HG02571 (cell line): ENCODE results near the gene RP2.

Experiments
- ATAC-seq: cut with Tn5 transposase; IDR thresholded peaks from one replicate; pipeline ENCODE4 v1.9.1; 2021; ENCODE audit warnings: mild to moderate bottlenecking, moderate library complexity; ENCODE audit not compliant: unreplicated experiment

RP2 gene

DNA sequence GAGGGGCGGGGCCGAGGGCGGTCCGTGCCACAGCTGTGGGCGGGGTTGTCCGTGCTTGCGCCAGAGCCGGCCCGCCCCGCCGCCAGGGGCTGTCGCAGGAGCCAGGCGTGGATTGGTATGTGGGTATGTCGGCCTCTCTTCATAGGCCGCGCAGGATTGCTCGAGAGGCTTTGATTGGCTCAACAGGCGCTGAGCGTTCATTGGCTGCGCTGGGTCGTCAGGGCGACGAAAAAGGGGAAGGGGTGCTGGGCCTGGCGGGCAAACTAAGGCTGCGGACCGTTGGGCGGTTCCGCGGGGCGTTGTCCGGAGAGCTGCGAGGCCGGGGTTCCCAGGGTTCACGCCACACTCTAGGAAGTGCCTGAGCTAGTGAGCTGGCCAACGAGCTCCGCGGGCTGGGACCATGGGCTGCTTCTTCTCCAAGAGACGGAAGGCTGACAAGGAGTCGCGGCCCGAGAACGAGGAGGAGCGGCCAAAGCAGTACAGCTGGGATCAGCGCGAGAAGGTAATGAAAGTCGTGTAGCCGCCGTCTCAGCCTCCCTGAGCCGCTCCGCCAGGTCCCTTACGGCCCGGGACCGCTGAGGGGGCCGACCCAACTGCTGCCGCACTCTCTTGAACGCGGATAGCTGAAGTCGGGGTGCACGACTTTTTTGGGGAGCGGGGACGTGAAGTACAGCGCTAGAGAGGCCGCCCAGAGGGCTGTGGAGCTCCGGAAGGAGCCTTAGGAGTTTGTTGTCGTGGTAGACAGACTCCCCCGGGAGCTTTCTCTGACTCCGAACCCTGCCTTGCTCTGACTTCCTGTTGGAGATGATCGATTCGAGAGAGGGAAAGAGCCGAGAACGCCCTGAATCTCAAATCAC, at the start of gene RP2:
Gene RP2, plus strand, starts transcription at position 343 of the 857 bp plus-strand sequence. Its CDS starts 58 bp downstream, at position 401.
- ATAC-seq, result peak; percentile 95

DNA sequence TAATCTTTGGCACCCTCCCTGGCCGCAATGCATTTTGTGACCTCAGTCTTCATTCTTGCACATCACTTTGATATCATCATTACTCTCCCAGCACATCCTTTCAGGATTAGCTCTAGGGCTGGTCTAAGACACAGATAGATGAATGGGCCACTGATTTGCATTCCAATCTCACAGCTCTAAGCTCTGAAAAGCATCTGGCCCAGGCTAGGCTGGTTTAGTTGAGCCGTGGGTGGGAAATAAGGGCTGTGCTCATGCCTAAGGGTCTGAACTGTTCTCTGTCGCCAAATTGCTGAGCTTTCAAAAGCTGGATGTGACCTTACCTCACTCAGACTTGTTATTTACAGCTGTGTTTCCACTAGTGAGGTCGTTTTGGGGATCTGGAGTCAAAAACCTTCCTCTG, 47.9 kb upstream of the RP2 start:
- no peak for ATAC-seq

DNA sequence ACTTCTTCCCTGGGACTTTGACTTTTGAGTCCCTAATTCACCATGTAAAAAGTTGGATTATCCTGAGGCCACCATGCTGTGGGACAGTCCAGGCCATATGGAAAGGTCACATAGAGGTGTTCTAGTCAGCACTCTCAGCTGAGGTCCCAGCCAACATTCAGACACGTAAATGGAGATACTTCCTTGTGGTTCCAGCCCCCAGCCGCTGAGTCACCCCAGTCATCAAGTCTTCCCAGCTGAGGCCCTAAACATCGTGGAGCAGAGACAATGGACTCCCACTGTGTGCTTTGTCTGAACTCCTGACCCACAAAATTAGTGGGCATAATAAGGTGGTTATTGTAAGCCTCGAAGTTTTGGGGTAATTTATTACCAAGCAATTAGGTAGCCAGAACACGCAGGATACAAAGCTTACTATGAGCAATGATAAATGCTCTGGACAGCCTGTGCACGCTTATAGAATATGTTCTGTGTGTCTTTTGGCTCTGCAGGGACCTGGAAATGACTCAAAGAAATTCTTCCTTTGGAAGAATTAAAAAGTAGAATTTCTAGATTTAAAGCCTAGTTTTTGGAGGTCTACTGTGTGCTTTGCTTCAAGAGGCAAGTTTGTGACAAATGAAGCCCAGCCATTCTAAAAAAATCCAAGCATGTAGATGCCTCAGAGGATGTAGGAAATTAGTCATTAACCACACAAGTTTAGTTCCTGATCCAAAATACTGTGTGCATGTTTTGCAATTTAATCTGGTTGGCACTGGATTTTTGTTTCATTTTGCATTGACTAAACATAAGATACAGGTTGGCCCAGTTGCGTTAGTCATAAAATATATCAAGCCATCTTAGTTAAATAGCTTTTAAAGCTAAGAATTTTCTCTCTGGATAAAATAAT, 44.7 kb upstream of the RP2 start:
- ATAC-seq, result no peak

DNA sequence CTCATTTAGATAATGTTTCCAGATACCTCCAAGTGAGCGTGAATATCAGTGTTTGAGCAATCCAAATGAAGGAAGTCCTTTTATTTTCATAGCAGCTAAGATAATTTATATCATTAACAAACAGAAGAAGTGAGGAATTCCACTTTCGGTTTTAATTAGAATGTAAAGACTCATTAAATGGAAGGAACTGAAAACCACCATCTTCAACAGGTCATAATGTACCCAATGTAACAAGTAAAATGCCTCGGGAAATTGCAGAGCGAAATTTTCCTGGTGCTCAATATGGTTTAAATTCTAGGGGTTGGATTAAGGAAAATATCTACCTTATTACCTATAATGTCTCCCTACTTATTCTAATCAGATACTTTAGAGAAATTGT, 44.0 kb upstream of the RP2 start:
- no peak for ATAC-seq

DNA sequence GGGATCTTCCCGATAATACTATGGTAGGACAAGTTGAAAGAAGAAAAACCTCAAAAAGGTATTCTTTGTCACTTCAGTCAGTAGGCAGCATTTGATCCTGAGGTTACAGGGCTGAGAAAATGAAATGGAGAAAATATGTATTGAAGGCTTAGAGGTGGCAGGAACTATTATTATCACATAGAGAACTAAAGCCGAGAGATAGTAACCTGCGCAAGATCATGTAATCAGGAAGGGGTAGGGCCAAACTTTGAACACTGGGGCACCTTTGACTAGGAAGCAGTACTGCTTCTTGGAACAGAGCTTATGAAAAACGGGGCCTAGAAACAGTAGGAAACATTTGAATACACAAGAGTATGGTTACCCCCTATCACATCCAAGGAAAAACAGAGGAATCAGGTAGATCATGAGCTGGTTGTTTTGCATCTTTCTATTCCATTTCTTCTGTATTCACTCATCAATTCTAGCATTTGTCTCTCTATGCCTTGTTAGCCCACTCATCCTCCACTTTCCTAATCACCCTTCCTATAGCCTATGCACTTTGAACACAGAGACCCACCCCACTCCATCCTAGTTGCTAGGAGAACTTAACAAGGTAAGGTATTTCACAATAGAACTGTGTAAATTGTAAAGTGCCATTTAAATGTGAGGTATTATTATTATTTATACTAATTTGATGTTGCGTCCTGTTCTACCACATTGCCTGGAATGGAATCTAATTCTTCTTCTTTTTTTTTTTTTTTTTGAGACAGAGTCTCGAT, 43.3 kb upstream of the RP2 start:
- ATAC-seq, result no peak

DNA sequence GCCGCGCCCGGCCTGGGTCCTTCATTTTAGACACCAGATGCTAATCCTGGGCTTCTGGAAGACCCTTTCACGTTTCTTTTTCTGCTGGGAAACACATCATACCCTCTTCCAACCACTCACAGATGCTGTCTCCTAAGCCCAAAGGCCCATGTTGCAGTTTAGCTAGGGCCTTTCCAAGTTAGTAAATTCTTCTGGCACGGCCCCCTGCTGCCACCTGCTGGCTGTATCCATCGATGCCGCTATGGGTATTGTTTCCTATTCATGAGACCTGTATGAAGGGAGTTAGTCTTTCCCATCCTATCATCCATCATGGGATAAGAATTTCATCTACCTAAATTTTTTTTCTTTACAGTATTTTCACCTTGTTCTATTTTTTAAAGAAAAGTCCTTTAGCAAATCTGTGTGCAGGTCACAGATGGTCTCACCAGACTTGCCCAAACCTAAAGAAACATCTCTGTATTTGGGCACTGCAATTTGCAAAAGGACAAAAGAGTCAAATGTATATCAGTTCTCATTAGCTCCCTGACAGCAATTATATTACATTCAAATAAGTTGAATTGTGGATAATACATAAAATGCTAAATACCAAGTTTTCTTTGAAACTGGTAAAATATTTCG, 40.2 kb upstream of the RP2 start:
- no peak for ATAC-seq

DNA sequence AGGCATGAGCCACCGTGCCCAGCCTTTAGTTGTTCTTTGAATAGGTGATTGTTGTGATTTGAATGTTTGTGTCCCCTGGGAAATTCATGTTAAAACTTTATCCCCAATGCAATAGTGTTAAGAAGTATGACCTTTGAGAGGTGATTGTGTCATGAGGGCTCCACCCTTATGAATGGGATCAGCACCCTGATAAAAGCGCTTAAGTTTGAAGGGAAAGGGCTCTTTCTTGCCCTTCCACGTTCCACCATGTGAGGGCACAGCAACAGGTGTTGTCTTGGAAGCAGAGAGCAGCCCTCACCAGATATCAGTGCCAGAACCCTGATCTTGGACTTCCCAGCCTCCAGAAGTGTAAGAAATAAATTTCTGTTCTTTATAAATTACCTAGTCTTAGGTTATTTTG, 33.7 kb upstream of the RP2 start:
- no peak for ATAC-seq

DNA sequence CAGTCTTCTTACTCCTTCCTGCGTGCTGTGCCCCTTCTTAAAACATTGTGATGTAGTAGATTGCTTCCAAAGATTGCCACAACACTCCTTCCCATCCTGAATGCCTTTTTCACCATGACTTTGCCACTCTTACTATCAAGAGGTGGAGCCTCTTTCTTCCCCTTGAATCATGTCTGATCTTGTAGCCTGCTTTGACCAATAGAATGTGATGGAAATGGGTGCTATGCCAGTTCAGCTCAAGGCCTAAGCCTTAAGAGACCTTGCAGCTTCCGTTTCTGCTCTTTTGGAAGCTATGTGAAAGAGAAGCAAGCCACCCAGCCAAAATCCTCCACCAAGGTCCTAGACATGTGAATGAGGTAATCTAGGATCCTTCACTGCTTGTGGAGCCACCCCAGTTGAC, 31.6 kb upstream of the RP2 start:
- ATAC-seq, result no peak

DNA sequence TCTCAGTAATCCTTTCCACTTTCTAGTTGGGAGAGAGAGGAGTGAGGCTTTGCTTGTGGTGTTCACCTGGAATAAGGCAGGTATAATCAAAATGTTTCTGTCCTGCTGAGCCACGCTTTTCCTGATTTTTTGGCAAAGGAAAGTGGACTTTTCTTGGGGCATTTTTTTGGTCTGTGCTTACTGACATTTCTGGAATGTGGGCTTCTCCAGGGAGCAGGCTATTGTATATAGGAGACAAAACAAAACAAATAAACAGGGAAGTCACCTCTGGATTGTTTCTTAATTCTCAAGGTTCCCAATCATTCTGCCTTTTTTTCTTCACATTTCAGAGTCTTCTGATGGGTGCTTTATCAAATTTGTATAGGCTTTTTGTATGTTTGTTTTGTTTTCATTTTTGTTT, 25.7 kb upstream of the RP2 start:
- no peak for ATAC-seq

DNA sequence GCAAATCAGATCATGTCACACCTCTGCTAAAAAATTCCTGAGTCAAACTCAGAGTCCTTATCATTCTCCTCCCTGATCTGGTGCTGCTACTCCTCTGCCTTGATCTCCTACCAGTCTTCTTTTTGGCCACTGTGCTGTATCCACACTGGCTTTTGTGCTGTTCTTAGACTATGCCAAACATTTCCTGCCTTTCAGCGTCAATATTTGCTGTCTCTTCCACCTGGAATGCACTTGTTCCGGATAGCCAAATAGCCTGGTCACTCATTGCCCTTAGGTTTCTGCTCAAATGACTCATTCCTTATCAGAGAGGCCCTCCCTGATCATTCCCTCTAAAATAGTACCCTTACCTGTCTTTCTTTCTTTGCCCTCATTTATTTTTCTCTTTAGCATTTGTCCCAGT, 24.4 kb upstream of the RP2 start:
- ATAC-seq, result no peak

DNA sequence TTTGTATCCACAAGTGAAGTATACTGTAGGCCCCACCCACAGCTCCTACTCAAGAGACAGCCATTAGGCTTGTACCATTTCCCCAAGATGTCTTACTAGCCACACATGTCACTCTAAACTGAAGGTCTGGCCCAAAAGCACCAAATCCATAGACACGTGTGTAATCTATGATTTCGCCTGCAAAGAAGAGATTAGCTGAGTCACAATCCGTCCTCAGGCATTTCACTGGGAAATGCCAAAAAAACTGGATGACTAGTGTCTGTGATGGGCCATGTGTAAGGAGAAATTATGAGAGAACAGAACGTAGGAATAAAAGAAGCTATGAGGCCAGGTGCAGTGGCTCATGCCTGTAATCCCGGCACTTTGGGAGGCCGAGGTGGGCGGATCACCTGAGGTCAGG, 21.9 kb upstream of the RP2 start:
- ATAC-seq, result no peak

DNA sequence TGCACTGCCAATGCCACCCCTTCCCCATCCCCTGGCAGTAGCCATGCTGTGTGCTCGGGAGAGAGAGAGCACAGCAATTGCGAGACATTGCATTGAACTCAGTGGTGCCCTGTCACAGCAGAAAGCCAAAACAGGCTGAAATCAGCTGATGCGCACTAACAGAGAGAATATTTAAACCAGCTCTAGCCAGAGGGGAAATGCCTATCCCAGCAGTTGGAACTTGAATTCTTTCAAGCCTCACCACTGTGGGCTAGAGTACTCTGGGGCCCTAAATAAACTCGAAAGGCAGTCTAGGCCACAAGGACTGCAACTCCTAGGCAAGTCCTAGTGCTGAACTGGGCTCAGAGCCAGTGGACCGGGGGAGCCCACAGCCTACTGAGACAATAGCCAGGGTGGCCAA, 17.7 kb upstream of the RP2 start:
- no peak for ATAC-seq

DNA sequence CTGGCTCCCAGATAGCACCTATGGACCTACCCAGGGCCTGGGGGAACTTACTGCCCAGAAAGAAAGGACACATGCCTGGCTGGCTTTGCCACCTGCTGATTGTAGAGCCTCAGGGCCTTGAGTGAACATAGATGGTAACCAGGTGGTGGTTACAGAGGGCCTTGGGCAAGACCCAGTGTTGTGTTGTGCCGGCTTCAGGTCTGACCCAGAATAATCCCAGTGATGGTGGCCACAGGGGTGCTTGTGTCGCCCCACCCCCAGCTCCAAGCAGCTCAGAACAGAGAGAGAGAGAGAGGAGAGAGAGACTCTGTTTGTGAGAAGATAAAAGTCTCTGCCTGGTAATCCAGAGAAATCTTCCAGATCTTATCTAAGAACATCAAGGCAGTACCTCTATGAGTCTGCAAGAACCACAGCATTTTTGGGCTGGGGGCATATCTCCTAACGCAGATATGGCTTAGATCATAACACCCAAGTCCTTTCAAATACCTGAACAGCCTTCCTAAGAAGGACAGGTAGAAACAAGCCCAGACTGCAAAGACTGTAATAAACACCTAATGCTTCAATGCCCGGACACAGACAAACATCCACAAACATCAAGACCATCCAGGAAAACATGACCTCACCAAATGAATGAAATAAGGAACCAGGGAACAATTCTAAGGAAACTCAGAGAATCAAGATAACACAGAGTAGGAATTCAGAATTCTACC, 16.3 kb upstream of the RP2 start:
- ATAC-seq, result no peak

DNA sequence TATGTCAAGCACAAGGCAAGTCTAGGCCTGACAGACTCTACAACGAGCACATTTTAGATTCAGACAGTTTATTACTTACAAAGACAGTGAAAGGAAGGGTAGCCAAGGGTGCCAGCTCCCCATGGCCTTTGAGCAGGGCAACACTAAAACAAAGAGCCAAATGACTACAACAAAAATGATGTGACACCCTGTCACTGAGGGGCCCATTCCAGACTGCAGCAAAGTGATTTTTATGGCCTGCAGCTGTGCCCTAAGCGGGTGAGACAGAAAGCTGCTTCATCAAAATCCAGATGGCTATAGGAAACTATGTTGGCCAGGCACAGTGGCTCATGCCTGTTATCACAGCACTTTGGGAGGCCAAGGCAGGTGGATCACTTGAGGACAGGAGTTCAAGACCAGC, 13.4 kb upstream of the RP2 start:
- ATAC-seq, result no peak

DNA sequence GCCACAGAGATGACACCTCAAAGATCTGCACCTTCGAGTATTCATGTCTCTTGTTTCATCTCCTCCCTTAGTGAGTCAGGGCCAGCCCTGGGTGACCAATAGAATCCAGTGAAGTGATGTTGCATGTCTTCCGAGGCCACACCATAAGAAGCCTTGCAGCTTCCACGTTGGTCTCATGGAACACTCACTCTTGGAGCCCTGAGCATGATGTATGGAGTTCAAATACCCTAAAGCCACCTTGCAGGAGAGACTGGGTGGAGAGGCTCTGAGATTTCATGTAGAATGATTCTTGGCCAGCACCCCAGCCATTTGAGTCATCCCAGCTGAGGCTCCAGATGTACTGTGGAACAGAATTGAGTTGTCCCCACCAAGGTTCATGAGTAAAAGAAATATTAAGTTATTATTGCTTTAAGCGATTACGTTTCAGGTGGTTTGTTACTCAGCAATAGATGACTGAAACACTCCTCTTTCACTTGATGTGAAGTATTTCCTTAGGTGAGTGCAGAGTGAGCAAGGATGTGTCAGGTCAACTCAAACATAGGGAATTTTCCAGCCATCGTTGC, 5.0 kb upstream of the RP2 start:
- no peak for ATAC-seq

DNA sequence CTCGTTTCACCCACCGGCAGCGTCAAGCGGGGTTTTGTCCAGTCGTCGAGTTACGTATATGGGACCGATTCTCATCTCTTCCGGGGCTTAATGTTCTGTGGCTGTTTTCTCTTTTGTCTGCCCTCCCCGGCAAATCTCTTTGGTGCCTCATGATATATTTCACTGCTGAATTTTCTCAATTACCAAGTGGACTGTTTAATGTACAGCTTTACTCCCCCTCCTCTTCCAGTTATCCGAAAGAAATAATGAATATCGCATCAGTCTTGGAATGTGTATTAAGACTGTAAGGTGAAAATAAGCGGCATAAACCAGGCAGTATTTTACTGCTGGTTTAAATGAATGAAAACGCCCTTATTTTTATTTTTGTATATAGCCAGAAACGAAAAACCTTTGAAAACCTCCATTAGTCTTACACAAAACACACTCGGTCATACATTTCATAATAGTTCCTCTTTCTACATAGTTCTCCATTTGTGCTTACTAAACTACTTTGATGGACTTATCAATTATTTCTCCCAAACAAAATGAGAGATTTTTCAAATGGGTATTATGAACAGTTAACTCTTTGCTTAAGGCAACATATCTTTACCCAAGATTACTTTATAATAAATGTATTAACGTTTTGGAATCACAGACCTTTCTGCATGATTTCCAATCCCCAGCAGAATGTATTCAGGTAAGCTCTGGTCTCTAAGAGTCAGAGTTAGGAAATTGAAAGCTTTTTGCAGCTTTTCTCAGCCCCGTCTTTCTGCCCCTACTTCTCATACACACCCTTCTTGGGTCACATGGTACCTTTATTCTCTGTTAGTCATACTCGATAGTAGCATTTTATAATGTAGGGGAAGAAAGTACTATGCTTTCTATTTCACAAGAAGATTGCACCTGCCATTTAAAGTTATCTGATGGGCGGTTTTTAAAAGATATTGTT, 979 bp downstream of the RP2 start:
- no peak for ATAC-seq

DNA sequence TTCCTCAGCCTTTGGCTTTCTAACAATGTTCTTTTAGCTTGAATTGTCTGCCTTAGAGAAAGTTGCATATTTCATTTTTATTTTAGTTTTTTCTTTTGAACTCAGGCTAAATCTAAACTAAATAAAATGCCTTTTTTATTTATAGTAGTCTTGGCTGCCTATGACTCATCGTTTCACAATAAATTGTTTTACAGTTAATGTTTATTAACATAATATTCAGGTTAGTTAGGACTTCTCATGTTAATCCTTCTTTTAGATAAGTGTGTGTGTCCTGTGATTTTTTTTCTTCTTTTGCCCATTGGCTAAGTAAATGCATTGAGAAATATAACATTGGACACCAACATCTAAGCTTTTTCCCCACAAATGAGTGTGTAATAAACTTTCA, 1.6 kb downstream of the RP2 start:
- no peak for ATAC-seq

DNA sequence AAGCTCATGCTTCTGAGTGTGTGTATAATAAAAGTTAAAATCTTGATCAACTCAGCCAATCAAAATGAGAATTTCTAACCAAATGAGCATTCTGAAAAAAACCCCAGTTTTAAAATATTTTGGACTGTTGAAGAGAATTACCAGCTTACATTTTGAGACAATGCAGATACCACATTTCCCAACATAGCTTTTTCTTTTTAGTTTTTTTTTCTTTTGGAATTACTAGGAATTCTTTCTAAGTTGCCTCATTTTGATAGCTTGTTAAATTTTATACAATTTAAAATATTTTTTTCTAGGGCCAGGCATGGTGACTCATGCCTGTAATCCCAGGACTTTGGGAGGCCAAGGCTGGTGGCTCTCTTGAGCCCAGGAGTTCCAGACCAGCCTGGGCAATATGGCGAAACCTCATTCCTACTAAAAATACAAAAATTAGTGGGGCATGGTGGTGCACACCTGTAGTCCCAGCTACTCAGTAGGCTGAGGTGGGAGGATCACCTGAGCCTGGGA, 2.2 kb downstream of the RP2 start:
- ATAC-seq, result no peak

DNA sequence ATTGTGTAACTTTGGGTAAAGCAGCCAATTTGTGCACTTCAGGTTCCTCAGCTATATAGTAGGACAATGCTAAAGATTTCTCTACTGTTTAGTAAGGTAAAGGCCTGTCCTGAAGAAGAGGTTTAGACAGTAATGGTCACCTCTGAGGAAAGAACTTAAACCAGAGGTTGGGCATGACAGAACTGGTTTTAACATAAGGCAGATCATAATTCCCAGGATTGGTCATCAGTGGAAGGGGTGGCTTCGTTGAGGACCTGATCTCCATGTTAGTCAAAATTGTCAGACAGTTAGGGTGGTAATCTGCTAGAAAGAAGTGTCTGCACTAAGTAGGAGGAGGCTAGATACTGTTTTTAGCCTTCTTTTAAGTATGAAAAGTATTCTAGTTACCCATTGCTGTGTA, 4.1 kb downstream of the RP2 start:
- no peak for ATAC-seq
